RWPE1 (cell line): ENCODE results near the gene CCDC82.
A peak's percentile ranks its signal among the peaks of the same experiment; 100 is the strongest.

Source experiments
- CTCF ChIA-PET: fragments of 350-600 bp; sonication (Branson Sonifier 250); formaldehyde crosslinking; extraction: SDS; loops from one replicate; lab custom pipeline; 2021; lab: Yijun Ruan, JAX
- POLR2A ChIA-PET: fragments of 400-600 bp; formaldehyde crosslinking; extraction: SDS; loops from one replicate; lab custom pipeline; 2020; ENCODE audit warnings: antibody characterized with exemption; ENCODE audit not compliant: low non-redundant PET; lab: Yijun Ruan, JAX
- DNase-seq: peaks from one replicate; pipeline ENCODE4 v3.0.0; 2012; ENCODE audit warnings: low spot score
- H3K27ac ChIP-seq: fragments of 450-650 bp; 2 replicates; pipeline ENCODE4 v1.5.1; 2017
- TF ChIP-seq, protein P1 (sequence below): fragments of 450-650 bp; conservative IDR thresholded peaks from 2 replicates; pipeline ENCODE4 v1.5.1; 2017; ENCODE audit warnings: low read depth, mild to moderate bottlenecking

Gene CCDC82

DNA sequence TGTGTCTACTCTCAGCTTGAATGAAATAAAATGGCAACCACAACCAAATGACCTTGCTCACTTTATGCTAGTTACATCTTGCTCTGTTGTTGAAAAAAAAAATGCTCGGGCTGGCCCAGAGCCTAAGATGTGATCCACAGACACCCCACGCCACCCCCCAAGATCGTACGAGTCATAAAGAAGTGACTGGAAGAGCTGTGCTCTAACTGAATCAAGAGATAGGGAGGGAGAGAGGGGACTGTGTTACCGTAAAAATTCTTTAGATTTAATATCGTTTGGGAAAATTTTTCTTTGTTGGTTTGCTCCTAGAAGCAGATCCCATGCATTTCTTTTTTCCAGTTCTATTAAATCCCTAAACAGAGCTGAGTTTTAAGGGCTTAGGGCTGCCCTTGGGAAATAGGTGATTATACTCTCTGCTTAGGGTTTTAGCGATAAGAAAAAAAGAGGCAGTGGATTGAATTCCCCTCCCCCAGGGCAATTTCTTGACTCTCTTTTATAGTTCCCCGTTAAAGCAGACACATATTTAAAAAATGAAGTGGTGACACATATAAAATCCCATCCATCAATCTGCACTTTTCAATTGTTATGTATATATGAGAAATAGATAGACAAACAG, 61.2 kb downstream of the CCDC82 start:
- ChIA-PET CTCF (no interaction called here), POLR2A (no interaction called here)
- TF ChIP-seq, protein P1, sequence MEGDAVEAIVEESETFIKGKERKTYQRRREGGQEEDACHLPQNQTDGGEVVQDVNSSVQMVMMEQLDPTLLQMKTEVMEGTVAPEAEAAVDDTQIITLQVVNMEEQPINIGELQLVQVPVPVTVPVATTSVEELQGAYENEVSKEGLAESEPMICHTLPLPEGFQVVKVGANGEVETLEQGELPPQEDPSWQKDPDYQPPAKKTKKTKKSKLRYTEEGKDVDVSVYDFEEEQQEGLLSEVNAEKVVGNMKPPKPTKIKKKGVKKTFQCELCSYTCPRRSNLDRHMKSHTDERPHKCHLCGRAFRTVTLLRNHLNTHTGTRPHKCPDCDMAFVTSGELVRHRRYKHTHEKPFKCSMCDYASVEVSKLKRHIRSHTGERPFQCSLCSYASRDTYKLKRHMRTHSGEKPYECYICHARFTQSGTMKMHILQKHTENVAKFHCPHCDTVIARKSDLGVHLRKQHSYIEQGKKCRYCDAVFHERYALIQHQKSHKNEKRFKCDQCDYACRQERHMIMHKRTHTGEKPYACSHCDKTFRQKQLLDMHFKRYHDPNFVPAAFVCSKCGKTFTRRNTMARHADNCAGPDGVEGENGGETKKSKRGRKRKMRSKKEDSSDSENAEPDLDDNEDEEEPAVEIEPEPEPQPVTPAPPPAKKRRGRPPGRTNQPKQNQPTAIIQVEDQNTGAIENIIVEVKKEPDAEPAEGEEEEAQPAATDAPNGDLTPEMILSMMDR, result no peak
- no peak overlapping the region for H3K27ac ChIP-seq
- no peak for DNase-seq

DNA sequence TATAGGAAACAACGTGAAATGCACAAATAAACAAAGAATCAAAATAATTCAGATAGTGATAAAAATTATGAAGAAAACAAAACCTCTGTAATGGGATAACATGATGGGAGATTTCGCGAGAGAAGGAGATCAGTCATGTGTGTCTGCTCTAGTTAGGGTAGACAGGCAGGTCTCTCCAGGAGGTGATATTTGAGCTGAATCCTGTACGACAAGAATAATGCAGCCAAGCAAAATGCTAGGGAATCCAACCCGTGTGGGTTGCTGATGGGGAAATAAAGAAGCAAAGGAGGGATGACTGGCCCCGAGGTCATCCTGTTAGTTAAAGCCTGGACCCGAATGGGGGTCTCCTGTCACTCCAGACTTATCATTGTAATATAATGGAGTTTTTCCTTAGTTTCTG, 62.8 kb downstream of the CCDC82 start:
- ChIA-PET CTCF (no interaction called here), POLR2A (no interaction called here)
- TF ChIP-seq, protein P1, result no peak
- H3K27ac ChIP-seq, result no peak overlapping the region
- no peak for DNase-seq

DNA sequence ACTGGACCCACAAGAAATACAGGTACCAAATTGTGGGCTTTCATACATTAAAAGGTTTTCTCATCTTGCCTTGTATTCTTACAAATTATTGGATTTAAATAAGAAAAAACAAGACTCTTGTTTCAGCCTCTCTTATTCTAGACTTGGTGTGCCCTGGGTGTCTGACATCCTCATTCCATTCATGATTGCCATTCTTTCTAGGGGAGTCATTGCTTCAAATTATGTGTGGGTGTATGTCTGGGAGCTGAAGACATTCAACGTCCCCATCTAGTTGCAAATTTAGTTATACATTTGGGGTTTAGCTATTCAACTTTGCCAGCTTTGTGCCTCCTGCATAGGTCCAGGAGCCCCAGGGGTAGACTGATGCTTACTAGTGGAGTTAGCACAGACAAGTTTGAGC, 64.8 kb downstream of the CCDC82 start:
- H3K27ac ChIP-seq, result no peak overlapping the region
- CTCF ChIA-PET, result interaction anchor here (1.7 kb wide), 1 partner anchor 15 kb away, joined by 4 read pairs; no protein-coding TSS in a partner anchor
- peak; percentile 69 for DNase-seq

DNA sequence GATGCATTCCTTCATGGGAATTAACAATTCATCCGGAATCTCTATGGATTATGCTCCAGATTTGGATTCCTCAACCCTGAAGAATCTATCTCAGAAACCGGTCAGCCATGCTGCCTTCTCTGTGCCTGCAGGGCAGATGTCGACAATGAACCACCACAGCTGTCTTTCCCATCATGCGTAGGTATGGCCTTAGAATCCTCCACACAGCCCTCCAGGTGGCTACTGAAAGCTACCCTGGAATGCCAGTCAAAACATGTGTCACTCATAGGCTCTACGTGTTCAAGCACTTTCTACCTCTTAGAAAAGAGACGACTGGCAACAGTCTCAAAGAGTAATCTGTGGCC, 66.1 kb downstream of the CCDC82 start:
- H3K27ac ChIP-seq, result no peak overlapping the region
- CTCF ChIA-PET, result interaction anchor here (0.7 kb wide), 1 partner anchor 534 kb away, joined by 5 read pairs; the partner anchor contains the start of gene FAM76B
- no peak for DNase-seq
- TF ChIP-seq, protein P1, result no peak
- POLR2A ChIA-PET, result no interaction called here

More for the DNA sequence above, 64.8 kb downstream of the CCDC82 start:
- TF ChIP-seq, protein P1, result no peak
- POLR2A ChIA-PET, result no interaction called here

DNA sequence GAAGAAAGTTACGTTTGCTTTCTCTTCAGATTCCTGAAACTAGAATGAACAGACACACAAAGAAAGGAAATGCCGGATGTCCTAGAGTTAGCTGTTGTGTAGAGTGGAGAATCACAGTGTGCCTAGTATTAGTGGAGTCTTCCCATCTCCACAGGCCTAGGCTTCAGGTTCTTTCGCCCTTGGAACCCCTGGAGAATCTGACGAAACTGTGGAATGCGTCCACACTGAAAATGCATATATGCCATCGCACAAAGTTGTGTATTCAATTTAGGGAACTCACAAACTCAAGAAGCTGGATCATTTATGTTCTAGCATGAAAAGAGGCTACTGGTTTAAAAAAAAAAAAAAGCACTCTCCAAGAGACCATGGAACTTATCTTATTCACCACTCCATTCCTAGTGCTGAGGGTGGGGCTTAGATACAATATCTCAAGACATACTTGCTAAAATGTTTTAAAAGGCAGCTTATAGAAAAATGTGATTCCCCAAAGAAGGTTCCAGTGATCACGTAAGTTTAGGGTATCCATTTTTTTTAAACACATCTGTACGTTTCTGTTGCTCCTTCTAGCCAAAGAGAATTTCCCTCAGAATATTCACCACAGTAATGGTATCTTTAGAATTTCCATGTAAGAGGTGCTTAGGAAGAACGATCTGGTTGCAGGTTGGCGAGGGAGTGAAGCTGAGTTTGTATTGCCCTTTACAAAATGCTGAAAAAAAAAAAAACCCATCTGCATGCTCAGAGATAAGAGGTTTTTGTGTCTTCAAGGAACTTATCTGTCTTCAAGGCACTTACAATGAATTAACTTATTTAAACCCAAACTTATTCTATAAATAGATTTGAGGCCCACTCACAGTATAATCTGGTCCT, 66.7 kb downstream of the CCDC82 start:
- CTCF ChIA-PET, result interaction anchor here (0.7 kb wide), 1 partner anchor 534 kb away, joined by 5 read pairs; the partner anchor contains the start of gene FAM76B
- no peak for DNase-seq
- POLR2A ChIA-PET, result no interaction called here
- no peak overlapping the region for H3K27ac ChIP-seq
- TF ChIP-seq, protein P1, result no peak

DNA sequence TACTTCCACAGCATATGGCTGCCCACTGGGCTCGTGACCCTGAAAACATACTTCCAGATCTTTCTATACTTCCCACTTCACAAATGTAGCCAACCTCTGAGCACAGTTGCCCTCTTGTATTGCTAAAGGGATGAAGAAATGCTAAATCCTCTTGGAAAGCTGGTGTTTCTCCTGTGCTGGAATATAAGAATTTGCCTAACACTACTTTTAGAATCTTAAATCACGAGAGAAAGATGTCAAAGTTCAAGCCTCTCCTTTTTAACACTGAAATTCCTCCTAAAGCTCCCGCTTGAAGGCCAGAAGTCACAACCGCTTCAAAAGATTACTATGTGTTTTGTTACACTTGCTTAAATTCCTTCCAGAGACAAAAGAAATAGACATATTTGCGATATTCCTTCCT, 68.6 kb downstream of the CCDC82 start:
- TF ChIP-seq, protein P1, result no peak
- CTCF ChIA-PET, result no interaction called here
- DNase-seq, result no peak
- H3K27ac ChIP-seq, result no peak overlapping the region
- POLR2A ChIA-PET, result no interaction called here
